Activated CD4-positive, alpha-beta T cell treated with anti-CD3 and anti-CD28 coated beads, Interleukin-2, amount 50 U/mL, for 48 hours (primary cell): Measurements from ENCODE around the gene CAST.

ENCODE experiments used
- DNase-seq, 2 experiments: peaks; one replicate each; pipeline ENCODE4 v3.0.0-alpha.2; 2020

The CAST gene

DNA sequence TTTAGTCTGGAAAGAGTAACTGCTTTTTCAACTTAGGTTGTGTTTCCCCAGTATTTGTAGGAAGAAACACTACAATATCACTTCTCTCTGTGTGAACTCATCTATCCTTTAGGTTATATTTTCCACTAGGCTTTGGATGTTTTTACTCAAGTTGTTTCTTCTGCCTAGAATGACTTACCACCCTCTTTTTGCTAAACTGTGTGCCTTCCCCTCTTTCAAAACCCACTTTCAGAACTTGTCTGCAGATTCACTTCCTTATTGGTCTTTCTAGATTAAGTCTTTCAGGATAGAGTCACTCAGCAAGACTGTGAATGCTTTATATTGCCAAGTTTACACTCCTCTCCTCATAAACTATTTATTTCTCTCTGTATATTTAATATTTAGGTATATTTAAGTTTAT, 14.2 kb upstream of the CAST start:
- no peak for DNase-seq

DNA sequence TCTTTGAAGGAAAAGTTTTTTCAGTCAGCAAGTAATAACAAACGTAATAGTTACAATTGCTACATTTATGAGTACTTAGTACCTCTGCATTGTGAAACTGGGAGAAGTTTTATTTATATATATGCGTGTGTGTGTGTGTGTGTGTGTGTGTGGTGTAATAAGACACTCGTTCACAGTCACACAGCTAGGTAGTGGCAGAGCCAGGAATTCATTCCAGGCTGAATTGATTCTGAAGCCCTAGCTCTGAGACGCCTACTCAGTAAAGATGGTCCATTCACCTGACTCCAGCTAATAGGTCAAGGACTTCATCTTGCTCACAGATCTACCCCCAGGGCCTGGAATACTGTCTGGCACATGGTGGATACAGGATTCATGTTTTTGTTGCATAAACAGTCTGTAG, 13.6 kb upstream of the CAST start:
- DNase-seq, result no peak

- no peak for DNase-seq
Measured at GRCh38 chr5:96649251-96649662, 12.9 kb upstream of the CAST start.

DNA sequence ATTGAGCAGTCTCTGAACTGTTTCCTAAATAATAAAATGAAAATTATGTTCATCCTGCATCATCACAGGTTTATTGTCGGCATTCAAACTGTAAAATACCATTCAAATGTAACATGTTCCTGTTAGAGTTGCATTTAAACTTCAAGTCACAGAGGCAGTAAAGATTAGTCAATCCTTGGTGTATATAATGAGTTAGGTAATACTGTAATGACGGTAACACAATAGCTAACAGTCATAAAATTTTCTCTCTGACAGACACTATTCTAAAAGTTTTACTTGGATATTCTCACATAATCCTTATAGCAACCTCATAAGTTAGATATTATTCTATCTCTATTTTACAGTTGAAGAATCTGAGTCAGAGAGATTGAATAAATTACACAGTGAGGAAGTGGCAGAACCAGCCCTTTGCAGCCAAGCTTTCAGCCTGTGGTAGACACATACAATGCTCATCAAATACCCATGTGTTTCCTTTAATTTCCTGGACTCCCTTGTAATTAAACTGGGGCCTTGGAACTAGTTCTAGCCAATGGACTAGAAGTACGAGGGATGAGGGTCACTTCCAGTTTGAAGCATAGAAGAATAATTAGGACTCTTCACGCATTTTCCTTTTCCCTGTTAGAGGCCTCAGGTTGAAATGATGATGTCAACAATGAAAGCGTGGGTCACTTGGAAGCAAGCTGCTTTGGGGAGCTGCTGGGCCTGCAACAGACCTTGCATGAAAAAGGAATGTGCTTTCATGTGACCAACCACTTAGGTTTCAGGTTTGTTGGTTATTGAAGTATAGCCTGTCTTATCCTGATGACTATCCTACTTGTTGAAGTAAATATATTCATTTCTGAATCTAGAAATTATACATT, 12.3 kb upstream of the CAST start:
- no peak for DNase-seq

DNA sequence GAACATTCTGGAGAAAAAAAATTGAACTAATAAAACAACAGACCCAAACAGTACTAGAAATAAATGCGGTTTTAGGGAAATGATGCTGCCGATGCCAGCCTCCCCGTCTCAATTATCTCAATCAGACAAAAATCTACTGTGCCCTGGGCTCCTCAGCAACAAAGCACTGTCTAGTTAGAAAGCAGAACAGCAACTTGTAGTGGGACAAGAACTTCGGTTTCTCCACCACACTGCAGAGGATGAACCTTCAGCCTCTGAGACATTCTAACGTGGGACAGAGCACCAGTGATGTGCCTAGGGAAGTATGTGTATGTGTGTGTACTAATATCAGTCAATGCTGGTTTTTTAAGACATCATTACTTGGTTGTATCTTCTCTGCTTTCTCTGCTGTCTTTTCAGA, 11.1 kb upstream of the CAST start:
- DNase-seq, result no peak

DNA sequence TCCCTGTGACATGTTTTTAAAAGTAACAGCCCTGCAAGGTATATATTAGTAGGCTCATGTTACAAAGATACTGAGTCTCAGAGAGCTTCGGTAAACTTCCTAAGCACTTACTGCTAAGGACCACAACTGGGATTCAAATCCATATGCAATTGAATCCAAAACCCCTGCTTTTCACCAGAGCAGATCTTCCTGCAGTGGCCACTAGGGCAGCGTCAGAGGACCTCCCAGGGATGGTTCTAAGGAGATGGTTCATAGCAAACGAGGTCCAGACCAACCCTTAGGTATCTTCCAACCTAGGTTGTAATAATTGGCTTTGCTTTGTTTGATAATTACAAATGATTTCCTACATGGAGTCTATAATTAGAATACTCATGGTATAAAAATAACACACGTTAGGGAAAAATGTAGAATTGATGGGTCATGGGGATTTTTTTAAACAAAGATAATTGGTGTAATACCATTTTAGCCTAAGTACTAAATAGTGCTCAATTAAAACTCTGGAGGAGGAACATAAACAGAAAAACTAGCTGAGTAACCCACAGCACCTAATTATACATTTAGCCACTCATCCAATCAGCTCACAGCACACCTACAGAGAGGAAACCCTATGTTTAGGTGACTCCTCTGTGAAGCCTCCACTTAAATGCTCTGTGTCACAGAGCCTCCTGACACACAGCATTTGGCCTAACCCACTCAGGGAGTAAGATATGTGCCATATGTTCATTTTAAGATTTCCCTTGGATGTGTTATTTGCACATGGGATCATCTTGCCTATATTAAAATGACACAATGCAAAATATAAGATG, 10.0 kb upstream of the CAST start:
- peak in 1 of 2 experiments; percentile 11 for DNase-seq

GRCh38 chr5:96652769-96653454, 9.3 kb upstream of the CAST start:
- no peak for DNase-seq

GRCh38 chr5:96654209-96654608, 8.0 kb upstream of the CAST start:
- no peak for DNase-seq

DNA sequence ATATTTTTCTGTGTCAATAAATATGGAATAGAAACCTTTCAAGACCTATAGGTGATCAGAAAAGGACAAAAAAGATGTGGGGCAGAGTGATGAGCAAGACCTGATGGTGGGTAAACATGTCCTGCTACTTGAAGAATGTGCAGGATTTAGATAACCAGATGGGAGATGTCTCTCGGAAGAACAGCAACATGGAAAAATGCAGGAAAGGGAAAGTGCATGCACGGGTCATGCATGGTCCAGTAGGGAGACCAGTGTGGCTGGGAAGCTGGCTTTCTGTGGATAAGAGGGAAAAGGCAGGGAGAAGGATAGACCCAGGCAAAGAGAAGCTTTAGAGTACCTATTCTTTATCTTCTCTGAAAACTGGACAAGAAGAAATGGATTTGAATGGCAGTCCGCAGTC, 7.1 kb upstream of the CAST start:
- no peak for DNase-seq

- DNase-seq, result no peak
Measured at GRCh38 chr5:96655506-96655905, 6.7 kb upstream of the CAST start.

GRCh38 chr5:96657068-96657467, 5.1 kb upstream of the CAST start:
- peak; percentile 24 to 48 for DNase-seq

GRCh38 chr5:96658272-96658671, 3.9 kb upstream of the CAST start:
- no peak for DNase-seq

- DNase-seq, result no peak
Measured at GRCh38 chr5:96659170-96659569, 3.0 kb upstream of the CAST start.

DNA sequence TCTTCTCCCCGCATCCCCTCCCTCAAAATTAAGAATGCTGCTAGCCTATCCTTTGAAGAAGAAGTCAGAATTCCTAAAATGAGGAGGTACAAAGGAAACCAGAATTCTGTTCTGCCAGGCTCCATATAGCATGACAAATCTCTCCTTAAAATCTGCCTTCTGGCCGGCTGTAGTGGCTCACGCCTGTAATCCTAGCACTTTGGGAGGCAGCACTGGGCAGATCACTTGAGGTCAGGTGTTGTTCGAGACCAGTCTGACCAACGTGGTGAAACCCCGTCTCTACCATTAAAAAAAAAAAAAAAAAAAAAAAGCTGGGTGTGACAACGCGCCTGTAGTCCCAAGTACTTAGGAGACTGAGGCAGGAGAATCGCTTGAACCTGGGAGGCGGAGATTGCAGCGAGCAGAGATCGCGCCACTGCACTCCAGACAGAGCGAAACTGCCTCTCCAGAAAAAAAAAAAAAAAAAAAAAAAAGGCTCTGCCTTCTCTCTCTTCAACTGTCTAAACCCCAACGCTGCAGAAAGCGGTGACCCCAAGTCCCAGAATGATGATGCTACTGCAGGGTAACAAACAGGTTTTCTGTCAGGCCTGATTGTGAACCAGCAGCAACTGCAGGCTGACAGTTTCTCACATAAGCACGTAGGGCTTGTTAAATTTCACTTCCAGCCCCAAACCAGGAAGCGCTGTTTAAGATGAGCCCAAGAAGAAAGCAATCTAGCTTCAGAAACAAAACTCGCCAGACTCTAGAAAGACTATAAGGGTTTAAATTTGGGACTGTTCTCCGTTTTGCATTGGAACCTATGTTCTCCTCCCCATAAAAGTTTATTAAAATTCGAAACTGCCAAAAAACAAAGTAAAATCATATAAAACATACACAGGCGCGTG, 963 bp upstream of the CAST start:
- DNase-seq, result peak; percentile 32 to 46

DNA sequence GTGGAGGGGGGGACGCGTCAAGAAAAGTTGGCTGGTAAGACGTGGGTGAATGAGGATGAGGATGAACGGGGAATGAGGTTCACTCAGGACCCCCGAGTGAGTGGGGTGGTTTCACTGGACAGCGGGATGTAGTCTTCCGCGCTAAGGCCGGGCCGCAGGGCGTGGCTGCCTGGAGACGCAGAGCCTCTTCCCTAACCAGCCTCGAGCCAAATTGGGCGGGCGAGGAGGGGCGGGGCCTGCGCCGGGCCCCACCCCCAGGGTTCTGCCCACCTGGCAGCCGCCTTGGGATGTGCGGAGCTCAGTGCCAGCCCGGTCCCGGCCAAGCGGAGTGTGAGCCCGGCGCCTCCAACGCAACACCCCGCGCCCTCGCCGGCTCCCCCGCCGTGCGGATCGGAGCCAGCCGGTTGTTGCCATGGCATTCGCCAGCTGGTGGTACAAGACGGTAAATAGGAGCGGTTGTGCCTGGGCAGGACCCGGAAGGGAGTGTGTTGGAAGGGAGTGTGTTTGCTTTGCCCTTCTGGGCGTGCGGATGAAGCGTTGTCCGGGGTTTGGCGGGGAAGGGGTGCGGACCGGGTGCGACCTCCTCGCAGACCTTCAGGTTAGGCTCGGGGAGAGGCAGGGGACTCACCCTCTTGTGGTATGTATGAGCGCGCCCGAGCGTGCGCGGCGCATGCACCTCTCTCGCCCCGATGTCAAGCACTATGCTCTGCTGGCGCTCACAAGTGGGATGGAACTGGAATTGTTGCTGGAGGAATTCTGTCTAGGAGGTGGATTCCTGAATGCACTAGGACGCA, 746 bp downstream of the CAST start:
- DNase-seq, result peak; percentile 90 to 93

DNA sequence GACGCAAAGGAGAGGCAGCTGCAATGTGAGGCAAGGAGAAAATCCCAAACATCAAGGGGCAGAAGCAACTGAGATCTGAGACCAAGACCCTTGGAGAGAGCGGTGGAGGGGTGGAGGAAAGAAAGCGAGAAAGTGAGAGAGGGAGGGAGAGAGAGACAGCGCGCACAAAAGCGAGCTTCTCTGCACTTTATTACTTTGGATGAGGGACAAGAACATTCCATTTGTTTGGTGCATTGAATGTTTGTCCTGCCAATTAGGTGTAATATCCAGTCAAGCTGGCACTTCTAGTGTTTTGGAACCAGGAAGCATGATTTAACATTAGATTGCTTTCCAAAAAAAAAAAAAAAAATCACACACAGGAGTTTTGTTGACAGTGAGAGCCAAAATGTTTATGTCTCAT, 1.4 kb downstream of the CAST start:
- DNase-seq, result no peak

- DNase-seq, result no peak
Measured at GRCh38 chr5:96664669-96665068, 2.5 kb downstream of the CAST start.

DNA sequence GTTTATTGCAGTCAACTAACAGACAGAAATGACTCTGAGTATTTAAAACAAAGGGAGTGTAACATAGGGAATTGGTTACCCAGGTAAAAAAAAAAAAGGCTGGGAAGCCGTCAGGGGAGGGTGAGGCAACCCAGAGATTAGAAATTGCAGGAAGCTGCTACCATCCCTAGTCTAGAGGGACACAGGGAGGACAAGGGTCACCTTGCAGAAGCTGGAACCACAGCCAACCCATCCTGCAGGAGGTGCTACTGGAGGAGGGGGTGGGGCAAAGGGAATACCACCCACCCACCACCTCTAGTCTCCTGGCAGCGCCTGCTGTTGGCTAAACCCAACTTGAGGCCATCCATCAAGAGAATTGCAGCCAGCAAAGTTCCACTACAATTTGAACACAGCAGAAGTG, 6.5 kb downstream of the CAST start:
- no peak for DNase-seq

DNA sequence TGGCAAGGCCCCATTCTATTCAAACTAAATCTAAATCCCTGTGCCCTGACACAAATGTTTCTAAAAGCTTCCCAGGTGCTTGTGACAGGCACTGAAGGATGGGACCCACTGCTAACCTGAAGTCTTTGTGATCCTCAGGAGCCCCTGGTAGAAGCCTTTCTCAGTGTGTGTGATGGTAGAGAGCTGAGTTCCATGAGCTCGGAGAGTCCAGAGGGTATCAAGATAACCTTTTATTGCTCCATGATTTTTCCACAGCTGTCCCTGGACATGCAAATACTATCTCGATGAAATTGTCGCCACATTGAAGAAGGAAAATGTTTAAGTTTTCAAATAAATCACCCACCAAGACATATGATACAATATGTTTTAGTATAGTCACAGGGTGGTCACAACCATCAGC, 7.7 kb downstream of the CAST start:
- no peak for DNase-seq

DNA sequence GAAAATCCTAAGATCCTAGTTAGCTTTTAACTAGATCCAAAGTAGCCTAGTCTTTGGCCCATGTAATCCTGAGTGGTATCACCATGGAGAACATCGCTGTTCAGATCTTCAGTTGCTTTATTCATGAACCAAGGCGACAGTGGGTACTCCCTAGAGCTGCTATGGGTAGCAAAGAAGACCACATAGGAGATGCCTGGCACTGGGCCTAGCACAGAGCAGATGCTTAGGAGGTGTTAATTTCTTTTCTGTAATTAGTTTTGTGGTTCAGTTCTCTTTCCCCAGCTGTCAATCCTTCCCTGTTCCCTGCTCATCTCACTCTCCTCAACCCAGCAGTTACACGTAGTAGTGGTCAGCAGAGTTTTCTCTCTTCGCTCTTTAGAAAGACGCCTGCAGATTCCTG, 9.3 kb downstream of the CAST start:
- DNase-seq, result no peak

- DNase-seq, result no peak
Measured at GRCh38 chr5:96673127-96673526, 11.0 kb downstream of the CAST start.

GRCh38 chr5:96675882-96676281, 13.7 kb downstream of the CAST start:
- no peak for DNase-seq
